CMK (cell line): ENCODE results near the gene TMEM9.

Experiments used
- DNase-seq: peaks from one replicate; pipeline ENCODE4 v3.0.0-alpha.2; 2010; ENCODE audit warnings: low read depth

TMEM9 gene

DNA sequence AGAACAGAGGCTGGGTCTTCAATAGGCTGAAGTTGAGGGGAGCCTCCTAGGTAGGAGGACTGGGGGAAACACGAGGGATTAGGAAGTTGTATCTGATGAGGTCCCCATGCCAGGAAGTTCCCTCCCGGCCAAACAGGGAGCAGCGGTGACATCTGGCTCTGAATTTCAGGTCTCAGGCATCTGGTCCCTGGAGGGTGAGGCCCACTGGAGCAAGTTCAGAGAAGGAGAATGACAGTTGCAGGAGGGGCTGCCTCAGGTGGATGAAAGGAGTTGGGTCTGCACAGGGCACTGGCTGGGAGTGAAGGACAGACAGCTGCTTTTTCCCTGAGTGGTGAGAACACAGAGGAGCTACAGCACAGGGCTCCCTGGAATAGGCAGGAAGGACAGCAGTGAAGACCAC, 9.1 kb downstream of the TMEM9 start:
- no peak for DNase-seq

DNA sequence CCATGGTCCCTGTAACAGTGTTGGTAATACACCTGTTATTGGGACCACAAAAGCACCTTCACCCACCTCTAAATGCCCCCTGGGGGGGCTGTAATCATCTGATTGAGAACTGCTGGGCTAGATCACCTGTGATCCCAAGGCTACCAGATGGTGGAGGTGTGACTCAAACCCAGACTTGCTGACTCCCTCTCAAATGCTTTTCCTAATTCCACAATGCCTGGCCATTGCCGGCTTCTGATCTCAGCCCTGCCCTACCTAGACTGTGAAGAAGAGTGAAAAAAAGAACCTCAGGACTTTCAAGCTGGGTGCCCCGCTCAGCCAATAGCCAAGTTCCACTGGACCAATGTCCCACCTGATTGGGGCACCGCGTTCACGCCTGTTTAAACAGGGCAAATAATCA, 9.6 kb downstream of the TMEM9 start:
- DNase-seq = no peak

DNA sequence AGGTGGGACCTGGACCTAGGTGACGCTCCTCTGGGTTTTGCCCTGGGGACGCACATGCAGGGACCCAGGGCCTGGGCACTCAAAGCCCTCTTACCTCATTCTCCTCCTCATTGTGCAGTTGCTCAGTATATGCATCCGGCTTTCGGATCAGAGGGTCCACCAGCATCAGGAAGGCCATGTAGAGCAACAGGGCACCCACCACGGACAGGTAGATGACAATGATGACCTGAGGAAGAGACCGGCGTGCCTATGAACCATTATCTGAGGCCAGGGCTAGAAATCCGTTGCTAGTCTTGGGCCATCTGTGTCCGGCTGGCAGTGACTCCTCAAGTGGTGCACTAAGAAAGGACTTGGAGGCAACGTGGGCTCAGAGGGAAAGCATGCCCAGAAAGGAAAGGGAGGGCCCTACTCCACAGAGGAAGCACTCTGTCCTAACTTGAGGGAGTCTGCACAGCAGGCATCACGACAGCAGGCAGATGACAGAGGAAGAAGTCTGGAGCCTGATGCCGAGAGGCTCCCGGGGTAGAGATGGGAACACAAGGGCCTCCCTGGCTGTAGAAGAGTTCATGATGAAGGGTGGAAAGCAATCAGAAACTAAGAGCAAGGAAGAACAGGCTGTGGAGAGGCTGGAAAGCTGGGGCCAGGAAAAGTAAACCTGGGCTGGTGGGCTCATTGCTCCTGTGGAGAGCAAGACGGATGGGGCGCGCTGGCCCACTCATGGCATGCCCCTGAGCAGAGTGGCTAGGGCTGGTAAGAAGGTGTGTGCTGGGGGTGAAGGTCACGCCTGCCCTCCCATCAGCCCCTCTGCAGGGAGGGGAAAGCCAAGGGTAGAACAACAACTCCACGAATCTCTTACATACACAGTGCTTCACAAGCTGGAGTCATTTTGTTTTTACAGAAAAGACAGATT, 10.3 kb downstream of the TMEM9 start:
- DNase-seq = no peak

DNA sequence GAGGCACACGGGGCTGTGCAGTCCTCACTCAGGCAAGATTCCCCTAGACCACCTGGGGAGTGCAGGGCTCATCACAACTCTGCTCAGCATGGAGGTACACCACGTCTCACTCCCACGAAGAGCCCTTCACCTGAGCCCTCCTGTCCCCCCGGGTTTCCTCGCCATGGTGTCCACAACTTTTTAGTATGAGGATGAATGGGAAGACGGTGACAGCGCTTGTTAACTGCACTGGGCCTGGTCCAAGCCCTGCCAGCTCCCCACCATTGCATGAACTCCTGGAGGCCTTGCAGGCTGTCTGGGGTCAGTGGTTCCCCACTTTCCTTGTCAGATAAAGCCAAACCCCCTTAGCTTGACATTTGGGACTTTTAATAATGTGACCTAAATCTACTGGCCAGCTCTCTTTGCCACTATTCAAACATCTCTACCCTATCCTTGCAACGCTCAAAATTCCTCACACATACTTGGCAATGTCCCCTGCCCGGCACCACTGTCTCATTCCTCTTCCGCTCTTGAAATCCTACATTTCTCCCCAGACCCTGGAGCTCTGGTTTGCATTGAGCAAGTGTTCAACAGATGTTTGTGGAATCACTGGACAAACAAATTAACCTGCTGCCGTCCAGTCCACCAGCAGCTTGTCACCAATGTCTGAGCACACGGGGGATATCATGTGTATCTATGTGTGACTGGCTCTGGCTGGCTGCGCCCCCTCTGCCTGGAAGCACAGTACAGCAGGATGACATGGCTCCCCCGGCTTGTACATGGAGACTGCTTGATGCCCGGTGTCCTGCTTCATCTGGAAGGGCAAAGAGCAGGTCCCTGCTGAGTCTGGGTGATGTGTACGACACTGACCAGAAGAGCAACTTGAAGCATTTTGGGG, 11.2 kb downstream of the TMEM9 start:
- DNase-seq = no peak

DNA sequence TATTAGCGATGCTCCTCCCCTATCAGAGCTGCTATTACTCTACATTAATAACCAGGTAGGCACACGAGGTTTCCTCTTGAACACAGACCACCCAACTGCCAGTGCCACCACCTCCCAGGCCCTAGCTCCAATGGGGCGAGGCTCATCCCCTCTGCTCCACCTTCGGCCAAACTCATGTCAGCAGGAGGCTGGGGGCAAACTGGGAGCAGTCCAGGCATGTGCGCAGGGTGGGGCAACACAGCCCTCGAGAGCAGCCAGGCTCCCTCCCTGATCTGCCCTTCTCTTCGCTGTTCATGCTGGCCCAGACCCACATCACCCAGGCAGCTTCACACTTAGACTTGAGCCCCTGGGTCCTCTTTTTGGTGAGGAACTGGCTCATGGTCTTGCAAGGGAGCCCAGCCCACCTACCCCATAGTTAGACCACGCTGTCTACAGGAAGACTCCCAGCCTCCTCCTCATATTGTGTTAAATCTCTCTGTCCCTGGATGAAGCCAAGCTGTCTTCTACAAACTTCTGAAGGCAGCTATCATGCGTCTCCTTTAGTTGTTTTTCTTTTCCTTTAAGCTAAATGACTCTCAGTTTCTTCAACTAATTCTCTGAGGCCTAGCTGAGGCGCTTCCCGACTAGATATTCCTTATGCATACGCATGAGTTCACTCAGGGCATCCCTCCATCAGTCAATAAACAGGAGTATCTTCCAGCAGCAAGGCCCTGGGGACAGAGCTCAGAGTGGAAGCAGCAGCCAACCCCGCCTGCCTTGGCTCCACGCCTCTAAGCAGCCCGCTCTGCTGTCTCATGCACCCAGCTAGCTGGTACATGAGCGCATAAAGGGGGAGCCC, 12.0 kb downstream of the TMEM9 start:
- no peak for DNase-seq

DNA sequence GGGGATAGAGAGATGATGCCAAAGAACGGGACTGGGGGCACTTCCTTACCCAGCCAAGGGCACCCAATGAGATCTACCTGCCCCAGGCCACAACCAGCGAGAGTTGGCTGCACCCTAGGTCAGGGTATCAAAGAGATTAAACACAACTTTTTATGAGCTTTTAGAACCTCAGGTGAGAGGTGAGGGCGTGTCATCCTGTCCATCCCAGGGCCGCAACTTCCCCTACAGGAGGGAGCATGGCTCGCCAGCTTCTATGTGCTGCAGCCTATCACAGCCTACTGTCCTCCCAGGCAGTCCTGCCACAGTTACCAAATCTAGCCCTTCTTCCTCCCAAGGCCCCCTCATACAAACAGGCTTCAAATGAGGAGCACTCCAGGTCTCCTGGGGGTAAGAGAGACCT, 12.9 kb downstream of the TMEM9 start:
- DNase-seq = no peak

DNA sequence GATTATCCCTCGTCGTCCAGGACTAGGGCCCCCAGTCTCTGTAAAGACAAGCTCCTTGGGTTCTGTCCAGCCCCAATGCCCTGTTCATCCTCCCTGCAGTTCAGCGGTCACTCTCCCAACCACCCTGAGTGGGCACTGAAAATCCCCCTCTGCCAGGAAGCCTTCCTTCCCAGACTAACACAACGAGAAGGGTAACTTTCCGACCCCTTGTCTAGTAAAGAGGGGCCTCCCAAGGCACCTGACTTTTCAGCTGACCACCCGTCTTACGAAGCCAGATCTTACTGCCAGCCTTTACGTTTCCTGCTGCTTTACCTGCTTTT, 13.4 kb downstream of the TMEM9 start:
- DNase-seq = no peak

DNA sequence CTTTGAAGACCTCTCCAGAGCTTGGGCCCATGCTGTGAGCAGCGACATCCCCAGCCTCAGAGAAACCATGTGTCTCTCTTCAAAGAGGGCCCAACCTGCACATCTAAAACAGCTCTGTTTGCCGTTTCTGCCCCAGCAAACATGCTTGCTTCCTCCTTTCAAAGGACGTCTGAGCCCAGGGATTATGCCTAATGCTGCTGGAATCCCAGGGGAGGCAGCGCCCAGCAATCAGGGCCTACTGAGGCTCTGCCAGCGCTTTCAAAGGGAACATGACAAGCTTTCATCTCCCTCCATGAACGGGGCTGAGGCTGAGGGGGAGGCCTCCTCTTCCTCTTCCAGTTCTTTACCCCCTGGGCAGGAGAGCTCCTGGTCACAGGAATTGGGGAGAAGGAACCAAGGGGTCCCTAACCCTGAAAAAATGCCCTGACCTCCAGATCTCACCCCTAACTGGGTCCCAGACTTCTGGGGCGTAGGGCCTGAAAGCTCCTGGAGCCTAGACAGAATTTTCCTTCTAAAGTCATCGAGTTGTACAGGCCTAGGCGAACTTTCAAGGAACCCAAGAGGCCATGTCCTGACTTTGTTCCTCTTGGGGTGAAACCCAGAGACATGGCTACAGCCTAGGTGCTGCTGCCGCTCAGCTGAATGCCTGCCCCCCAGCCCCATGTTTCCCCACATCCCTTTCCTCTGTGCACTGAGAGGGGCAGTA, 13.9 kb downstream of the TMEM9 start:
- DNase-seq = no peak

DNA sequence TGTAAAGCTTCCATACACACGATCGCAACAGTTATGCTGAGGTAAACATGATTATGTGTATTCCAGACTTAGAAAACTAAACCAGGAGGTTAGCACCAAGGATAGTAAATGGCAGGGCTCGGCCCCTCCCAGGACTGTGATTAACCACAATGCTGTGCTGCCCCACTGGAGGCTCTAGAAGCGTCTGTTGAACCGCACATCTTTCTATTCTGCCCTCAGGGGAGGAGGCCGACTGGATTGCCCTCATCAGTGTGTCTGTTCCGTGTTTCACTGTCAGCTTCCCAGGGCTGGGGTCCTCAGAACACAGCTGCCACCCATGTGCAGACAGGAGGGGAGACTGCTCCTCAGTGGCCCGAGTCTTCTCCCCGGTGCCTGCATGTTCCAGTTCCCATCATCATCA, 14.5 kb downstream of the TMEM9 start:
- DNase-seq = no peak

DNA sequence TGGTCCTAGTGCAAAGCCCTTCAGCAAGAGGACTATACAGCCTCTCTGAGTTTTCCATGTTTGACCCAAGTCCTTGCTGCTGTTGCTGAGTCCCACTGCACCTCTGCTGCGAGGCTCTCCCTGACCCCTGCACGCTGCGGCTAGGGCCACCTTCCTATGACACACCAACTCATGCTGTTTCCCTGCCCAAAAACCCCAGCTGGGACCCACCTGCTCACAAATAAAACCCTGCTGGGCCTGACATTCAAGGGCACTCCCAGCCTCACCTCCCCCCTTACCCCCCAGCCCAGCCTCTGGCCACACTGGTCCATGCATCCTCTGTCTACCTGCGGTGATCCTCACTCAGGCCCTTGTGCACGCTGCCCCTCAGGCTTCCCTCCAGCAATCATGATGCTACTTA, 15.0 kb downstream of the TMEM9 start:
- DNase-seq = no peak

DNA sequence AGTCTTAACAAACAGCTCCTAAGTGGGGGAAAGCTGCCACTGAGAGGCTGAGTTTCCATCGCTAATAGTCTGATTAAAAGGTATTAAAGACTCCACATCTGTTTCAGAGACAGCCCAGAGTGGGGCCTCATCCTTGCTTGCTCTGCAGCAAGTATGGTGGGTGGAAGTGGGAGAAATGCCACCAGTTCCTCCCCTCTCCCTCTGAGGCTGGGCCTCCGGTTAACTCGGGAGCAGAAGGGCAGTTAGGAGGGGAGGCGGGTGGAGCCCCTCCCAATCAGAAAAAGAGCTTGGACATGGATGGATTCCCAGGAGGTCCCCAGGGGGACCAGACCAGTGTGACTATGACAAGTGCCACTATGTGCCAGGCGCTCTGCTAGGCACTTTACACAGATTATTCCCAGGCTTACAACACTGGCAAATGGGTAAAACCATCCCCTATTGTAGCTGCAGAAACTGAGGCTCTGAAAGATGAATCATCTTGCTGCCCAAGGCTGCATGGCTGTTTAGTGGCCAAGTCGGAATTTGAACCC, 15.9 kb downstream of the TMEM9 start:
- DNase-seq = no peak

DNA sequence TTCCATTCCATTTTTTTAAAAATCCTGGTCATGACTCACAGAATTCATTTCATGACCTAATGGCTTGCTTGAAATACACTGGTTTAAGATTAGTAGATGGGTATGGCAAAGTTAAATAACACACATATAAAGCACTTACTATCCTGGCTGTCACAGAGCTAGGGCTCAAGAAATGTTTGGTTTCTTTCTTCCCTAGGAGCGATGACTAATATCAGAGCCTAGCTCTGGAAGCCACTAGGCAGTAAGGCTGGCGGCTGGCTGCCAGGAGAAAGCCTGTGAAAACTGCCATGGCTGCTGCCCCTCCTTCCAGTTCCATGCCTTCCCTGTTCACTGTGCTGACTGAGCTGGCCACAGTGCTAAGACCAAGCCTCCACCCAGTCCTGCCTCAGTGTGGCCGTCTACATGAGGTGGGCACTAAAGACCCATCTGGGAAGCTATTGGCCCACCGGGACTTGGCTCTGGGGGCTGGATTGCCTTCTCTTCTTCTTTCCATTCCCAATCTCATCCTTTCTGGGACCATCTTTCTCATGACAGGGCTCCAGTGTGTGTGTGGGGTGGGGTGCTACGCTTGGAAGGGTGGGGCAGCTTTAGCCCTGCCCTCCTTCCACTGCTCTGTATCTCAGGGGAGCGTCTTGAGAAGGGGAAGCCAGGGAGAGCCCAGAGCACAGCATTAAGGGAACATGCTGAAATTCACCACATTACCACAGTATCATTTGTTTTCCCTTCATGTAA, 16.5 kb downstream of the TMEM9 start:
- no peak for DNase-seq

DNA sequence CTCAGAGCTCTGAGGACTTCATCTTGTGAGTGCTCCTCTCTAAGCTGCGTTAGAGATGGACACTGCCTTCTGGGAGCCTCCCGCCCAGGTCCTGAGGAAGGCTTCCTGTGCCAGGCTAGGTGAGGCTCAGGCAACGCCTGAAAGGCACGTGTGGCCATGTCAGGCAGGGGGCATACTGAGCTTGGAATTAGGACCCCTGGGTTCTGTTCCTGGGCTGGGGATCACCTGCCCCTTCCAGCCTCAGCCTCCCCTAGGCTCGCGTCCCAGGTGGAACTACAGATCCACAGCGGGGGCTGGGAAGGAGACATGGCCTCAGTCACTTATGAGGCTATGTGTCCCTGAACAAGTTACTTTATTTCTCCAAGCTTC, 17.3 kb downstream of the TMEM9 start:
- DNase-seq = no peak

DNA sequence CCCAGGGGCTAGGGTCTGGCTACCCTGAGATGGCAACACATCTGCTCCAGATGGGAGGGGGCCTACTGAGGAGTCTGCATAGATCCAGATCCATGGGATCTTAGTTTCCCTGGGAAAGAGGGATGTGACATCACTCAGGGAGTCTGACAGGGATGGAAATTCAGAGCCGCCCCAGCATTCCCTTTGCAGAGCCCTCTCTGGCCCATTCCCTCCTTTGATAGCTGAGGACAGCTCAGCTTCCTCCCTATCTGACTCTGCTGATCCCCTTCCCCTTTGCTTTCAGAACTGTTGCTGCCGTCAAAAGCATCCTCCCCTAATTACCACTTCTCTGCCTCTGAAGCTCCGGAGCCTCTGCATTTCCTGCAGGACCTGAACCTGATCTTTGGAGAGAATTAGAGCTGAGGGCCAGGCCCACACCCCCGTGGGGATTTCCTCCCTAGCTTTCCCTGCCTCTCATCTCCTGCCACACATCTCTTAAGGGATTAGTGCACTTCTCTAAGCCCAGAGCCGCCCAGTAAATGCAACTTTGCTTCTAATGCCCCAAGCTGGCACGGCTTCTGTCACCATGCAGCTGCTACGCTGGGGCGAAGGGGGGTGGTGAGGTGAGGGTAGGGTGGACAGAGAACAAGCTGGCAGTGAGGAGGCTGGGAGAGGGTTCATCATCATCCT, 17.8 kb downstream of the TMEM9 start:
- DNase-seq = no peak

DNA sequence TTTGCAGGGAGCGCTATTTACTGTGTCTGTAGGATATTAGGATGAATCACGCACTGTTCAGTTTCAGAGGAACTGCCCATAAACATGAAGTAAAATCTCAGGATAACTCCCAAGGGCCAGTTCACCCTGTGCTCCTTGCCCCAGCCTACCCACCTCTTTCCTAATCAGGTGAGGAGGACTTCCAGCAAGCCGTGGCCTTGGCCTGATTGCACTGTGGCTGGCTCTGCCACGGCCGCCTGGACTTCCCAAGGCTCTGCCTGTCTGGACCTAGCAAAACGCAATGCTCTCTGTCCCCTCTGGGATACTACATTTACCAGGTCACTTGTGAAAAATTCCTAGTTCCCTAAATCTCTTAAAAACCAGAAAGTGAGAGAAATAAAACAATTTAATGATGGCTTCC, 19.9 kb downstream of the TMEM9 start:
- DNase-seq = no peak

DNA sequence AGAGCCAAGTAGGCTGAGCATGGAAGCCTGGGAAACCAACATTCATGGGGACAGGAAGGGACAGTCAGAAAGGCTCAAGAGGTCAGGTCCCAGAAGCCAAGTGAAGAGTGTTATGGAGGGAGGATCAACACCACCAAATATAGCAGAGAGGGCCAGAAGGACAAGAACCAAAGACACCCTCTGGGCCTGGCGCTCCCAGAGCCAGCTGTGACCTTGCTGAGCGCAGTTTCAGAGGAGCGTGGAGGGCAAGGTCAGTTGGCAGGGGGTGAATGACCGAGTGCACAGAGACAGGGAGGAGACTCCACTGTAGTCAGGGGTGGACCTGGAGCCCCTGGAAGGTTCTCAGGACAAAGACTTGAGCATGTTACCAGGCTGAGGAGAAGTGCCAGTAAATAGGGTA, 22.9 kb downstream of the TMEM9 start:
- DNase-seq = no peak

DNA sequence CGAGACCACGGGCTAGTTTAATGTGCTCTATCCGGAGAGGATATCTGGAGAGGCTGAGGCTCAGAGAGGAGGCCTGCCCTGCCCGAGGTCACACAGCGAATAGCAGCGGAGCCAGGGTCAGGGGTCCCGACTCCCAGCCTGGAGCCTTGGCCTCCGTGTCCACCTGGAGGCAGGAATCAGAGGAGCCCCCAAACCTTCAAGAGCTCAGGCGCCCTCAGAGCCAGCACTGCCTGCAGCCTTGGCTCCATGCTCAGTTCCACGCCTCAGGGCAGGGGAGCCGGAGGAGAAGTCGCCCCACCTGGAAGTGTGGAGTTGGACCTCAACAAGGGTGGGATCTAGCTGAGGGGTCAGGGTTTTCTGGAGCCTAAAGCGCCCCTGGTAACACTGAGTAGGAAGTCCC, 25.3 kb downstream of the TMEM9 start:
- DNase-seq = no peak

DNA sequence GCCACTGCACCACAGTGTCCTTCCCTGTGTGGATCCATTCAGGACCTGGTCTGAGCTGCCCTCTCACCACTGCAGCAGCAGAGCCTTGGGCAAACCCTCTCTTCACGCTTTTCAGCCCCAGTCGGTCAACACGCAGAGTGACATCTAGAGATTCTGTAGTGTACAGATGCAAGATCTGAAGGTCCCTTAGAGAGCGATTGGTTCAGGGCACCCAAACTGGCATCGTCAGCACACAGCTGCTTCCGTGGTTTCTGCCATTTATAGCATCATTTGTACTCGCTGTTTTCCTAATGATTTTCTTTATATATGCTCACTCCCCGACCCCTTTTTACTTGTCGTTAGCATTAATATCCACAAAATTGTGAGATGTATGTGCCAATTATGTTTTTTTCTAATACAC, 25.8 kb downstream of the TMEM9 start:
- no peak for DNase-seq

DNA sequence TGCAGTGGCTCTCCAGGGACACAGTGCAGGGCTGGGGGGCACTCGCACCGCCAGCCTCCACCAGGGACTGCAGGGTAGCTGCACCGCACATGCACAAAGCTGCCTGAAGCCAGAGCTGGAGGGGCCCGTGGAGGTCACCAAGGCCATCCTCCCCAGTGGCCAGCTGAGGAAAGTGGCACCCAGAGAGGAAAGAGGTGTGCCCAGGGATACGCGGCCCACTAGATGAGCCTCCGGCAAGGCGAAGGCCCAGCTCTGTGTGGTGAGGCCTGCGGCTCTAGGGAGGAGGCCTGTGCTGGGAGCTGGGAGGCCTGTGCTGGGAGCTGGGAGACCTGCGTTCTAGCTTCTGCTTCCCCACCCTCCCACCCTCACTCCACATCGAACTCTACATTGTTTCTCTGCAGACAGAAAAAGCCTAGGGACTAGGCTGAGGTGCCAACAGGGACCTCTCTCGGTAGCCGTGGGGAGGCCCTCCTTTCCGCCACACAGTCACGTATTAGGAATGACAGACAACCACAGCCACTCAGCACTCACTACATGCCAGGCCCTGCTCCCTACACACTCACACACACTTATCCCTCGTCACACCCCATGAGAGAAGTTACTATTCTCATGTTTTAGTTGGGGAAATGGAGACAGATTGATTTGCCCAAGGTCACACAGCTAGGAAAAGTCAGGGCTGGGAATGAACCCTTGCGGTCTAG, 26.4 kb downstream of the TMEM9 start:
- no peak for DNase-seq
